ENCODE results near the gene EHMT1.

EHMT1 gene

GRCh38 chr9:137682428-137683105, 63.8 kb downstream of the EHMT1 start:
- Histone ChIP-seq H3K9me3 (ENCODE audit: control extremely low read depth in 1 of 5, control insufficient read depth in 4 of 5, insufficient read depth in 2 of 5, low read depth in 1 of 5, low read length in 4 of 5) (no peaks in the 10 kb centered on the region), H3K27ac (ENCODE audit: insufficient read depth in 1 of 2, low read depth in 1 of 2, low read length in 2 of 2, poor library complexity in 1 of 2, severe bottlenecking in 2 of 2) (peak overlapping the region in 1 of 2 experiments; percentile 1), H3K4me3 (ENCODE audit: control insufficient read depth in 1 of 7, extremely low read depth in 1 of 7, insufficient read depth in 4 of 7, low read depth in 2 of 7, low read length in 6 of 7) (no peak overlapping the region), H3K27me3 (replicated peaks in 2 of 5; ENCODE audit: control insufficient read depth in 4 of 5, insufficient read depth in 5 of 5, low read length in 4 of 5) (no peaks in the 10 kb centered on the region), H3K36me3 (ENCODE audit: control insufficient read depth in 4 of 4, insufficient read depth in 4 of 4, low read length in 3 of 4) (peaks cover 0 to 17% (median under 1%) of the 10 kb centered on the region in 4 experiments), H3K4me1 (ENCODE audit: control extremely low read depth in 1 of 4, control insufficient read depth in 4 of 4, insufficient read depth in 4 of 4, low read length in 3 of 4) (peaks cover 7 to 21% (median 12%) of the 10 kb centered on the region in 4 experiments)
- ChIA-PET CTCF (interaction anchor here (0.7 to 1.9 kb wide), 4 partner anchors 8 to 56 kb away, joined by 3 to 5 read pairs (median 4); no protein-coding TSS in a partner anchor), POLR2A (interaction anchor here (0.6 kb wide), 1 partner anchor 24 kb away, joined by 3 read pairs; no protein-coding TSS in a partner anchor)
- 92% methylated on average over 16 of the region's 18 CpGs for WGBS (ENCODE audit: insufficient coverage)
- peak in 1 of 3 donors; percentile 36 for DNase-seq

GRCh38 chr9:137683262-137683864, 64.6 kb downstream of the EHMT1 start:
- no peak for DNase-seq
- peaks cover 7 to 18% (median 10%) of the 10 kb centered on the region in 4 experiments for H3K4me1 ChIP-seq (ENCODE audit: control extremely low read depth in 1 of 4, control insufficient read depth in 4 of 4, insufficient read depth in 4 of 4, low read length in 3 of 4)
- ChIA-PET CTCF (interaction anchor here (1.1 to 1.9 kb wide), 2 partner anchors 9 to 10 kb away, joined by 5 read pairs; no protein-coding TSS in a partner anchor), POLR2A (no interaction called here)
- no peaks in the 10 kb centered on the region for H3K27me3 ChIP-seq (replicated peaks in 2 of 5; ENCODE audit: control insufficient read depth in 4 of 5, insufficient read depth in 5 of 5, low read length in 4 of 5)
- H3K4me3 ChIP-seq (ENCODE audit: control insufficient read depth in 1 of 7, extremely low read depth in 1 of 7, insufficient read depth in 4 of 7, low read depth in 2 of 7, low read length in 6 of 7), result no peak overlapping the region
- H3K9me3 ChIP-seq (ENCODE audit: control extremely low read depth in 1 of 5, control insufficient read depth in 4 of 5, insufficient read depth in 2 of 5, low read depth in 1 of 5, low read length in 4 of 5), result no peaks in the 10 kb centered on the region
- H3K27ac ChIP-seq (ENCODE audit: insufficient read depth in 1 of 2, low read depth in 1 of 2, low read length in 2 of 2, poor library complexity in 1 of 2, severe bottlenecking in 2 of 2), result no peak overlapping the region
- no CpG with 5 or more reads among the region's 6 CpGs for WGBS (ENCODE audit: insufficient coverage)
- peaks cover 0 to 17% (median under 1%) of the 10 kb centered on the region in 4 experiments for H3K36me3 ChIP-seq (ENCODE audit: control insufficient read depth in 4 of 4, insufficient read depth in 4 of 4, low read length in 3 of 4)

GRCh38 chr9:137685035-137685740, 66.4 kb downstream of the EHMT1 start:
- DNase-seq, result peak in 2 of 3 donors; percentile 31 to 51
- Histone ChIP-seq H3K27me3 (replicated peaks in 2 of 5; ENCODE audit: control insufficient read depth in 4 of 5, insufficient read depth in 5 of 5, low read length in 4 of 5) (no peaks in the 10 kb centered on the region), H3K36me3 (ENCODE audit: control insufficient read depth in 4 of 4, insufficient read depth in 4 of 4, low read length in 3 of 4) (peaks cover 0 to 20% (median under 1%) of the 10 kb centered on the region in 4 experiments), H3K4me3 (ENCODE audit: control insufficient read depth in 1 of 7, extremely low read depth in 1 of 7, insufficient read depth in 4 of 7, low read depth in 2 of 7, low read length in 6 of 7) (no peak overlapping the region), H3K4me1 (ENCODE audit: control extremely low read depth in 1 of 4, control insufficient read depth in 4 of 4, insufficient read depth in 4 of 4, low read length in 3 of 4) (peaks cover 0 to 16% (median 9%) of the 10 kb centered on the region in 4 experiments), H3K9me3 (ENCODE audit: control extremely low read depth in 1 of 5, control insufficient read depth in 4 of 5, insufficient read depth in 2 of 5, low read depth in 1 of 5, low read length in 4 of 5) (no peaks in the 10 kb centered on the region), H3K27ac (ENCODE audit: insufficient read depth in 1 of 2, low read depth in 1 of 2, low read length in 2 of 2, poor library complexity in 1 of 2, severe bottlenecking in 2 of 2) (peak overlapping the region in 1 of 2 experiments; percentile 64)
- CTCF ChIA-PET, result interaction anchor here (0.9 to 1.6 kb wide), 4 partner anchors 10 to 39 kb away, joined by 3 to 5 read pairs (median 4); no protein-coding TSS in a partner anchor
- 83% methylated on average over 1 of the region's 5 CpGs for WGBS (ENCODE audit: insufficient coverage)
- POLR2A ChIA-PET, result no interaction called here

GRCh38 chr9:137685741-137686420, 67.1 kb downstream of the EHMT1 start:
- no peak overlapping the region for H3K27ac ChIP-seq (ENCODE audit: insufficient read depth in 1 of 2, low read depth in 1 of 2, low read length in 2 of 2, poor library complexity in 1 of 2, severe bottlenecking in 2 of 2)
- no peaks in the 10 kb centered on the region for H3K9me3 ChIP-seq (ENCODE audit: control extremely low read depth in 1 of 5, control insufficient read depth in 4 of 5, insufficient read depth in 2 of 5, low read depth in 1 of 5, low read length in 4 of 5)
- 100% methylated on average over 3 of the region's 5 CpGs for WGBS (ENCODE audit: insufficient coverage)
- no peaks in the 10 kb centered on the region for H3K27me3 ChIP-seq (replicated peaks in 2 of 5; ENCODE audit: control insufficient read depth in 4 of 5, insufficient read depth in 5 of 5, low read length in 4 of 5)
- no peak for DNase-seq
- peaks cover 4 to 21% (median 11%) of the 10 kb centered on the region in 4 experiments for H3K4me1 ChIP-seq (ENCODE audit: control extremely low read depth in 1 of 4, control insufficient read depth in 4 of 4, insufficient read depth in 4 of 4, low read length in 3 of 4)
- no peak overlapping the region for H3K4me3 ChIP-seq (ENCODE audit: control insufficient read depth in 1 of 7, extremely low read depth in 1 of 7, insufficient read depth in 4 of 7, low read depth in 2 of 7, low read length in 6 of 7)
- CTCF ChIA-PET, result interaction anchor here (1.2 to 12.0 kb wide), 3 partner anchors 13 to 39 kb away, joined by 3 to 117 read pairs (median 5); no protein-coding TSS in a partner anchor
- H3K36me3 ChIP-seq (ENCODE audit: control insufficient read depth in 4 of 4, insufficient read depth in 4 of 4, low read length in 3 of 4), result peaks cover 0 to 15% (median under 1%) of the 10 kb centered on the region in 4 experiments
- POLR2A ChIA-PET, result no interaction called here

GRCh38 chr9:137688261-137688660, 69.5 kb downstream of the EHMT1 start:
- peaks cover 8 to 40% (median 31%) of the 10 kb centered on the region in 4 experiments for H3K4me1 ChIP-seq (ENCODE audit: control extremely low read depth in 1 of 4, control insufficient read depth in 4 of 4, insufficient read depth in 4 of 4, low read length in 3 of 4)
- peaks cover 0 to 8% (median under 1%) of the 10 kb centered on the region in 4 experiments for H3K36me3 ChIP-seq (ENCODE audit: control insufficient read depth in 4 of 4, insufficient read depth in 4 of 4, low read length in 3 of 4)
- H3K4me3 ChIP-seq (ENCODE audit: control insufficient read depth in 1 of 7, extremely low read depth in 1 of 7, insufficient read depth in 4 of 7, low read depth in 2 of 7, low read length in 6 of 7), result no peak overlapping the region
- ChIA-PET POLR2A (interaction anchor here (0.7 kb wide), 1 partner anchor 540 kb away, joined by 3 read pairs; no protein-coding TSS in a partner anchor), CTCF (interaction anchor here (12.0 kb wide), 1 partner anchor 16 kb away, joined by 117 read pairs; no protein-coding TSS in a partner anchor)
- no peaks in the 10 kb centered on the region for H3K27me3 ChIP-seq (replicated peaks in 2 of 5; ENCODE audit: control insufficient read depth in 4 of 5, insufficient read depth in 5 of 5, low read length in 4 of 5)
- H3K27ac ChIP-seq (ENCODE audit: insufficient read depth in 1 of 2, low read depth in 1 of 2, low read length in 2 of 2, poor library complexity in 1 of 2, severe bottlenecking in 2 of 2), result no peak overlapping the region
- 96% methylated on average over 7 of the region's 7 CpGs for WGBS (ENCODE audit: insufficient coverage)
- no peak for DNase-seq
- no peaks in the 10 kb centered on the region for H3K9me3 ChIP-seq (ENCODE audit: control extremely low read depth in 1 of 5, control insufficient read depth in 4 of 5, insufficient read depth in 2 of 5, low read depth in 1 of 5, low read length in 4 of 5)

- H3K36me3 ChIP-seq (ENCODE audit: control insufficient read depth in 4 of 4, insufficient read depth in 4 of 4, low read length in 3 of 4), result peaks cover 0 to 8% (median under 1%) of the 10 kb centered on the region in 4 experiments
- ChIA-PET POLR2A (interaction anchor here (0.7 kb wide), 1 partner anchor 540 kb away, joined by 3 read pairs; no protein-coding TSS in a partner anchor), CTCF (interaction anchor here (12.0 kb wide), 1 partner anchor 17 kb away, joined by 117 read pairs; no protein-coding TSS in a partner anchor)
- H3K27me3 ChIP-seq (replicated peaks in 2 of 5; ENCODE audit: control insufficient read depth in 4 of 5, insufficient read depth in 5 of 5, low read length in 4 of 5), result no peaks in the 10 kb centered on the region
- 93% methylated on average over 6 of the region's 8 CpGs for WGBS (ENCODE audit: insufficient coverage)
- no peak overlapping the region for H3K4me3 ChIP-seq (ENCODE audit: control insufficient read depth in 1 of 7, extremely low read depth in 1 of 7, insufficient read depth in 4 of 7, low read depth in 2 of 7, low read length in 6 of 7)
- DNase-seq, result peak in 2 of 3 donors; percentile 31 to 45
- H3K27ac ChIP-seq (ENCODE audit: insufficient read depth in 1 of 2, low read depth in 1 of 2, low read length in 2 of 2, poor library complexity in 1 of 2, severe bottlenecking in 2 of 2), result no peak overlapping the region
- H3K4me1 ChIP-seq (ENCODE audit: control extremely low read depth in 1 of 4, control insufficient read depth in 4 of 4, insufficient read depth in 4 of 4, low read length in 3 of 4), result peaks cover 8 to 40% (median 31%) of the 10 kb centered on the region in 4 experiments
- no peaks in the 10 kb centered on the region for H3K9me3 ChIP-seq (ENCODE audit: control extremely low read depth in 1 of 5, control insufficient read depth in 4 of 5, insufficient read depth in 2 of 5, low read depth in 1 of 5, low read length in 4 of 5)
These were observed 69.9 kb downstream of the EHMT1 start for GRCh38 chr9:137688725-137689124.
